NOMO-1 (cell line): Measurements from ENCODE around the gene UBE2D4.
A peak's percentile ranks its signal among the peaks of the same experiment; 100 is the strongest.

ENCODE experiments used
- DNase-seq, 2 experiments: peaks; one replicate each; lab custom pipeline; 2025; ENCODE audit not compliant: unreplicated experiment in 2 of 2; lab: John Stamatoyannopoulos, UW

UBE2D4 gene

GRCh38 chr7:43906331-43907010 is 19.8 kb upstream of the UBE2D4 start, which contains the start of gene URGCP:
TSS of gene URGCP (minus strand) at chr7:43906596. CDS start at chr7:43906575, 21 bp downstream.
- DNase-seq = peak in 1 of 2 experiments; percentile 33

GRCh38 chr7:43914795-43915194 is 11.4 kb upstream of the UBE2D4 start:
- DNase-seq = no peak

- no peak for DNase-seq
These were observed 10.3 kb upstream of the UBE2D4 start for GRCh38 chr7:43915907-43916306.

- no peak for DNase-seq
These were observed 4.8 kb upstream of the UBE2D4 start for GRCh38 chr7:43921423-43921822.

GRCh38 chr7:43922726-43923125 is 3.5 kb upstream of the UBE2D4 start:
- no peak for DNase-seq

GRCh38 chr7:43926798-43927123 is 525 bp downstream of the UBE2D4 start:
- no peak for DNase-seq

GRCh38 chr7:43927810-43928209 is 1.6 kb downstream of the UBE2D4 start:
- no peak for DNase-seq

GRCh38 chr7:43929529-43930457 is 3.6 kb downstream of the UBE2D4 start:
- no peak for DNase-seq

GRCh38 chr7:43931346-43931745 is 5.1 kb downstream of the UBE2D4 start:
- DNase-seq = no peak

- no peak for DNase-seq
These were observed 7.8 kb downstream of the UBE2D4 start for GRCh38 chr7:43933902-43934560.

GRCh38 chr7:43937444-43937843 is 11.2 kb downstream of the UBE2D4 start:
- no peak for DNase-seq

GRCh38 chr7:43938892-43939482 is 12.8 kb downstream of the UBE2D4 start:
- DNase-seq = no peak

- DNase-seq = no peak
These were observed 16.0 kb downstream of the UBE2D4 start for GRCh38 chr7:43942250-43942649.

GRCh38 chr7:43942997-43943396 is 16.8 kb downstream of the UBE2D4 start:
- DNase-seq = no peak

- no peak for DNase-seq
These were observed 17.4 kb downstream of the UBE2D4 start for GRCh38 chr7:43943417-43944187.

- DNase-seq = no peak
These were observed 18.1 kb downstream of the UBE2D4 start for GRCh38 chr7:43944286-43944685.

GRCh38 chr7:43952028-43952427 is 25.8 kb downstream of the UBE2D4 start:
- DNase-seq = no peak

GRCh38 chr7:43953071-43953470 is 26.8 kb downstream of the UBE2D4 start:
- no peak for DNase-seq

GRCh38 chr7:43954524-43955228 is 28.4 kb downstream of the UBE2D4 start:
- no peak for DNase-seq

- DNase-seq = no peak
These were observed 29.8 kb downstream of the UBE2D4 start for GRCh38 chr7:43956027-43956426.
